ENCODE measurements around the gene TMEM117.

TMEM117 gene

DNA sequence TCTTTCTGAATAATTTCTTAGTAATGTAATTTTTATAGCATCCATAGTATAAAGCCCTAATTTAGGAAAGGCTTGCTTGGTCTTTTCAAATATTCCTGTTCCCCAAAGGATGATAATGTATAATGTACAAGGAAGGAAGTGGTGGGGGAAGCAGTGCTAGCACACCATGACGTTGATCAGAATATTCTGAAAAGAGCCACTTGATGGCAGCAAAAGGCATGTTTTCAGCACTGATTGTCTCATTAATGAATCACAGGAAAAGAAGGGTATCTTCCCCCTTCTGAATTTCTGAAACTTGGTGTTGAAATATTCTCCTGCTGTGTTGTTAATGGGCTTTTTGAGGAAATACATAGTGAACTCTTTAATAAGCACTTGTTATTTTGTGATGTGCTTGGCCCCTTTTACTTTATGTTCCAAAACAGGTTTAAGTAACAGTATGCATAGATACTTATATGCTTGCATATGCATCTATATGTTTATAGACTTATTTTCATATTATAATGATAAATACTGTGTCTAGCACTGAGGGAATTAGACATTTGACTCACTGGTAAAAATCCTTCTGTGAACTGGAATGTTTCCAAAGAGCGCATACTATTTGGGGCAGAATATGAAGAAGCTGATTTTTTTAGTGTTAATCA is 122.0 kb downstream of the TMEM117 start:
- CTCF ChIA-PET: interaction anchor here (0.5 to 1.0 kb wide), 8 partner anchors 56 to 973 kb away, joined by 3 to 6 read pairs (median 4); no protein-coding TSS in a partner anchor
- no peak overlapping the region for H3K27ac ChIP-seq (ENCODE audit: extremely low read depth, low read depth, low read length)
- no peak overlapping the region for H3K4me3 ChIP-seq (ENCODE audit: low read depth, low read length)
- no peaks in the 10 kb centered on the region for H3K36me3 ChIP-seq (ENCODE audit: control insufficient read depth in 2 of 2, insufficient read depth in 1 of 2, low read length in 2 of 2)
- POLR2A ChIA-PET: no interaction called here
- peak; percentile 88 for TF ChIP-seq ZNF660 (tag by site-specific recombination; IDR thresholded peaks at IDR 0.05)
- TF ChIP-seq, protein P1, sequence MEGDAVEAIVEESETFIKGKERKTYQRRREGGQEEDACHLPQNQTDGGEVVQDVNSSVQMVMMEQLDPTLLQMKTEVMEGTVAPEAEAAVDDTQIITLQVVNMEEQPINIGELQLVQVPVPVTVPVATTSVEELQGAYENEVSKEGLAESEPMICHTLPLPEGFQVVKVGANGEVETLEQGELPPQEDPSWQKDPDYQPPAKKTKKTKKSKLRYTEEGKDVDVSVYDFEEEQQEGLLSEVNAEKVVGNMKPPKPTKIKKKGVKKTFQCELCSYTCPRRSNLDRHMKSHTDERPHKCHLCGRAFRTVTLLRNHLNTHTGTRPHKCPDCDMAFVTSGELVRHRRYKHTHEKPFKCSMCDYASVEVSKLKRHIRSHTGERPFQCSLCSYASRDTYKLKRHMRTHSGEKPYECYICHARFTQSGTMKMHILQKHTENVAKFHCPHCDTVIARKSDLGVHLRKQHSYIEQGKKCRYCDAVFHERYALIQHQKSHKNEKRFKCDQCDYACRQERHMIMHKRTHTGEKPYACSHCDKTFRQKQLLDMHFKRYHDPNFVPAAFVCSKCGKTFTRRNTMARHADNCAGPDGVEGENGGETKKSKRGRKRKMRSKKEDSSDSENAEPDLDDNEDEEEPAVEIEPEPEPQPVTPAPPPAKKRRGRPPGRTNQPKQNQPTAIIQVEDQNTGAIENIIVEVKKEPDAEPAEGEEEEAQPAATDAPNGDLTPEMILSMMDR (tag by site-specific recombination; IDR thresholded peaks at IDR 0.05): peak; percentile 29; the same call in 1 of the 2 replicates
- peak; percentile 85 for TF ChIP-seq ZNF654 (tag by site-specific recombination; IDR thresholded peaks at IDR 0.05; ENCODE audit: low read depth)
- no peak for TF ChIP-seq ZNF184 (tag by site-specific recombination; IDR thresholded peaks at IDR 0.05)
- TF ChIP-seq ZNF157 (tag by site-specific recombination; IDR thresholded peaks at IDR 0.05): no peak
- TF ChIP-seq ZBTB11 (tag by site-specific recombination; conservative IDR thresholded peaks at IDR 0.05; ENCODE audit: low read depth): 0 out of 2 replicates have a peak, but pooled peaks have one; percentile 25
- no peaks in the 10 kb centered on the region; the same call in 1 of the 2 replicates for H3K9me3 ChIP-seq (ENCODE audit: control insufficient read depth, insufficient read depth, low read depth, low read length)
- H3K4me1 ChIP-seq (ENCODE audit: control insufficient read depth, insufficient read depth, low read length): no peaks in the 10 kb centered on the region

- Histone ChIP-seq H3K36me3 (ENCODE audit: control insufficient read depth in 2 of 2, insufficient read depth in 1 of 2, low read length in 2 of 2) (no peaks in the 10 kb centered on the region), H3K4me3 (ENCODE audit: low read depth, low read length) (no peak overlapping the region), H3K4me1 (ENCODE audit: control insufficient read depth, insufficient read depth, low read length) (no peaks in the 10 kb centered on the region), H3K9me3 (ENCODE audit: control insufficient read depth, insufficient read depth, low read depth, low read length) (no peaks in the 10 kb centered on the region), H3K27ac (ENCODE audit: extremely low read depth, low read depth, low read length) (no peak overlapping the region)
- TF ChIP-seq GLIS1 (tag by site-specific recombination; IDR thresholded peaks at IDR 0.05) (peak; percentile 76), ZNF292 (tag by site-specific recombination; IDR thresholded peaks at IDR 0.05; ENCODE audit: borderline replicate concordance, low read depth) (no peak)
- ChIA-PET CTCF (interaction anchor here (0.6 kb wide), 1 partner anchor 1508 kb away, joined by 3 read pairs; no protein-coding TSS in a partner anchor), POLR2A (no interaction called here)
Observed at GRCh38 chr12:43964033-43964432, 128.2 kb downstream of the TMEM117 start.

DNA sequence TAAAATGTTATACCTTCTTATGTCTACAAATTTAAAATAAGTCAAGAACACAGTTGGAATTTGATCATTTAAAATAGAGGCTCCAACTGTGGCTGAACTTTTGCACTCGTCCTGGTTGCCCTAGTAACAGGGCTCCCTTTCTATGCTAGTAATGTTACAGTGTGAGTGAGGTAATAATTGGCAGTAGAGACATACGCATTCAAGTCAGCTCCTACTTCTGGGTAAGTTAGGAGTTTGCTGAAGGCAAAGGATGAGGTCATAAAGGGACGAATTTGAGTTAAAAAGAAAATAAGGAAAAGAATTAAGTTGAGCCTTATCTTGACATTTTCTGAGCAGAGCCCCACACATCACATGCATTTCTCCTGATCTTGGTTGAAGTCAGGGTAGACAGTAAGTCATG is 129.1 kb downstream of the TMEM117 start:
- Histone ChIP-seq H3K9me3 (ENCODE audit: control insufficient read depth, insufficient read depth, low read depth, low read length) (no peaks in the 10 kb centered on the region), H3K4me1 (ENCODE audit: control insufficient read depth, insufficient read depth, low read length) (no peaks in the 10 kb centered on the region), H3K27ac (ENCODE audit: extremely low read depth, low read depth, low read length) (no peak overlapping the region), H3K4me3 (ENCODE audit: low read depth, low read length) (no peak overlapping the region), H3K36me3 (ENCODE audit: control insufficient read depth in 2 of 2, insufficient read depth in 1 of 2, low read length in 2 of 2) (no peaks in the 10 kb centered on the region)
- POLR2A ChIA-PET: no interaction called here
- TF ChIP-seq ZNF629 (tag by site-specific recombination; IDR thresholded peaks at IDR 0.05) (peak; percentile 54; the same call in 1 of the 2 replicates), ZNF114 (tag by site-specific recombination; IDR thresholded peaks at IDR 0.05) (no peak), ATF2 (tag by site-specific recombination; IDR thresholded peaks at IDR 0.05; ENCODE audit: low read depth) (peak; percentile 51; the same call in 1 of the 2 replicates), ZIC2 (tag by site-specific recombination; IDR thresholded peaks at IDR 0.05) (no peak), OSR2 (tag by site-specific recombination; IDR thresholded peaks at IDR 0.05) (peak; percentile 54; the same call in 1 of the 2 replicates), ZNF610 (tag by site-specific recombination; IDR thresholded peaks at IDR 0.05; ENCODE audit: borderline replicate concordance) (no peak), ZFP3 (tag by site-specific recombination; IDR thresholded peaks at IDR 0.05; ENCODE audit: low read depth) (0 out of 2 replicates have a peak, but pooled peaks have one; percentile 37), ZNF416 (tag by site-specific recombination; IDR thresholded peaks at IDR 0.05) (no peak), ZNF133 (tag by site-specific recombination; IDR thresholded peaks at IDR 0.05) (no peak), ZXDB (tag by site-specific recombination; IDR thresholded peaks at IDR 0.05) (no peak)
- TF ChIP-seq, protein P2, sequence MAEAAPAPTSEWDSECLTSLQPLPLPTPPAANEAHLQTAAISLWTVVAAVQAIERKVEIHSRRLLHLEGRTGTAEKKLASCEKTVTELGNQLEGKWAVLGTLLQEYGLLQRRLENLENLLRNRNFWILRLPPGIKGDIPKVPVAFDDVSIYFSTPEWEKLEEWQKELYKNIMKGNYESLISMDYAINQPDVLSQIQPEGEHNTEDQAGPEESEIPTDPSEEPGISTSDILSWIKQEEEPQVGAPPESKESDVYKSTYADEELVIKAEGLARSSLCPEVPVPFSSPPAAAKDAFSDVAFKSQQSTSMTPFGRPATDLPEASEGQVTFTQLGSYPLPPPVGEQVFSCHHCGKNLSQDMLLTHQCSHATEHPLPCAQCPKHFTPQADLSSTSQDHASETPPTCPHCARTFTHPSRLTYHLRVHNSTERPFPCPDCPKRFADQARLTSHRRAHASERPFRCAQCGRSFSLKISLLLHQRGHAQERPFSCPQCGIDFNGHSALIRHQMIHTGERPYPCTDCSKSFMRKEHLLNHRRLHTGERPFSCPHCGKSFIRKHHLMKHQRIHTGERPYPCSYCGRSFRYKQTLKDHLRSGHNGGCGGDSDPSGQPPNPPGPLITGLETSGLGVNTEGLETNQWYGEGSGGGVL (tag by site-specific recombination; IDR thresholded peaks at IDR 0.05): no peak
- CTCF ChIA-PET: no interaction called here
